ACC112 (cell line): ENCODE results near the gene SYT8.

Experiments used
- H2AFZ ChIP-seq: fragments of 200-600 bp; sonication (generic); one replicate; pipeline ENCODE4 v1.6.0; 2017; ENCODE audit warnings: antibody characterized with exemption, low read length; ENCODE audit not compliant: unreplicated experiment
- H3K27ac ChIP-seq: fragments of 200-600 bp; sonication (generic); 2 replicates; pipeline ENCODE4 v1.5.1; 2014; ENCODE audit warnings: low read depth, mild to moderate bottlenecking, antibody characterized with exemption, low read length, moderate library complexity
- H3K27me3 ChIP-seq: fragments of 200-600 bp; sonication (generic); 2 replicates; pipeline ENCODE4 v1.6.1; 2014; ENCODE audit warnings: mild to moderate bottlenecking, antibody characterized with exemption, low read length, moderate library complexity, mixed read lengths; ENCODE audit not compliant: insufficient read depth
- H3K36me3 ChIP-seq: fragments of 200-600 bp; sonication (generic); 2 replicates; pipeline ENCODE4 v1.6.1; 2016; ENCODE audit warnings: mild to moderate bottlenecking, antibody characterized with exemption, low read length, moderate library complexity, mixed read lengths; ENCODE audit not compliant: insufficient read depth
- H3K4me1 ChIP-seq: fragments of 200-600 bp; sonication (generic); one replicate; pipeline ENCODE4 v1.6.1; 2016; ENCODE audit warnings: low read length, mixed read lengths; ENCODE audit not compliant: insufficient read depth, unreplicated experiment, control insufficient read depth
- H3K4me3 ChIP-seq: fragments of 200-600 bp; sonication (generic); 2 replicates; pipeline ENCODE4 v1.5.1; 2014; ENCODE audit warnings: mild to moderate bottlenecking, low read depth, low read length
- H3K79me2 ChIP-seq: fragments of 200-600 bp; sonication (generic); one replicate; pipeline ENCODE4 v1.6.0; 2016; ENCODE audit warnings: low read length; ENCODE audit not compliant: control insufficient read depth, unreplicated experiment, insufficient read depth

SYT8 gene

DNA sequence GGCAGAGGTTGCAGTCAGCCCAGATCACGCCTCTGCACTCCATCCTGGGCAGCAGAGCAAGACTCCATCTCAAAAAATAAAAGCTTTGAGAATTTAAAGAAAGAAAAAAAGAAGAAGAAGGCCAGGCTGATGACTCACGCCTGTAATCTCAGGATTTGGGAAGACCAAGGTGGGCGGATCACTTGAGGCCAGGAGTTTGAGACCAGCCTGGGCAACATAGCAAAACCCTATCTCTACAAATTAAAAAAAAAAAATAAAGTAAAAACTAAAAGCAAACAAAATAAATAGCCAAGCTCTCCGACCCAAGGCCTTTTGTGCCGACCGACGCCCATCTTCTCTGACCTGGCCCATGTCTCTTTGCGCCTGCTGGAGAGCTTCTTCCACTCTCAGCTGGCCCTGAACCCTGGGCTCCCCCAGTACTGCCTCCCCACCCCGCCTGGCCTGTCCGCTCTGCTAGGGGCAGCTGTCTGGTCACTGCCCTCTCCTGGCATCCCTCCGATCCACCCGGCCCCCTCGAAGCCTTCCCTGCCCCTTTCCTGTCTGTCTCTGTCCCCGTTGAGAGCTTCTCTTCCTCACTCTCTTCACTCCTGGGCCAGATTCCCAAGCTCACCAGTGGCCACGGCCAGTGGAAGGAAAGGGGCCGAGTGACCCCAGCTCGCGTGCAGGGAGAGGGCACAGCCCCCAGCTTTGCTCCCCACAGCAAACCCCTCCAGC, 13.3 kb downstream of the SYT8 start:
- Histone ChIP-seq H3K79me2 (no peaks in the 10 kb centered on the region), H3K36me3 (no peaks in the 10 kb centered on the region), H2AFZ (no peak overlapping the region), H3K4me1 (peaks cover 13% of the 10 kb centered on the region), H3K27ac (no peak overlapping the region), H3K4me3 (no peak overlapping the region), H3K27me3 (no peaks in the 10 kb centered on the region)

DNA sequence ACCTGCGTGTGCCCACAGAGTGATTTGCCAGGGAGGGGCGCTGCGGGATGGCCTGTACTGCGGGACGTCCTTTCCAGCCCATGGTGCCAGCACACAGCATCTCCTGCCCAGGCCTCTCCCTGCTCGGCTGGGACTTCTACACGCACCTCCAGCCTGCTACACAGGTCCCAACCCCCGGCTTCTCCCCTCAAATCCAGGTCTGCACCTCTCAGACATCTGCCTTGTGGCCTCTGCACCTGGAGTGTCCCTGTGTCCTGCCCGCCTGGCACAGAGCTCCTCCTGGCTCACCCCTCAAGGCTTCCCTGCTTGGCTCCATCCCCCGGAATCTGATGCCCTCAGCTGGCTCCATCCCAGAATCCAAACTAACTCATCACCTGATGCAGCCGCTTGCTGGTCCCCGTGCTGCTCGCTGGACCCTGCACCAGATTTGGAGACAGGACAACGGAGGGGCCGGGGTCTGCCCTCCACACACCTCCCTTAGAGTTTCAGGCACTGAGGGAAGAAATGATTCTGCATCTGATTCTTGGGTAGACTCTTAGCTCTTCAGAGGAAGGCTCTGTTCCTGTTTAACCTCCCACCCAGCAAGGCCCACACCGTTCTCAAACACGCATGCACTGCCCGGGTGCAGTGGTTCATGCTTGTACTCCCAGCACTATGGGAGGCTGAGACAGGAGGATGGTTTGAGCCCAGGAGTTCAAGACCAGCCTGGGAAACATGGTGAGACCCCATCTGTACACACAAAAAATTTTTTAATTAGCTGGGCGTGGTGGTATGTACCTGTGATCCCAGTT, 14.0 kb downstream of the SYT8 start:
- H3K27ac ChIP-seq: no peak overlapping the region
- no peak overlapping the region for H2AFZ ChIP-seq
- H3K27me3 ChIP-seq: no peaks in the 10 kb centered on the region
- no peak overlapping the region for H3K4me3 ChIP-seq
- no peaks in the 10 kb centered on the region for H3K79me2 ChIP-seq
- peaks cover 13% of the 10 kb centered on the region for H3K4me1 ChIP-seq
- no peaks in the 10 kb centered on the region for H3K36me3 ChIP-seq

- H3K4me1 ChIP-seq: no peaks in the 10 kb centered on the region
- no peaks in the 10 kb centered on the region for H3K27me3 ChIP-seq
- H3K4me3 ChIP-seq: no peak overlapping the region
- no peaks in the 10 kb centered on the region for H3K79me2 ChIP-seq
- no peaks in the 10 kb centered on the region for H3K36me3 ChIP-seq
- H3K27ac ChIP-seq: no peak overlapping the region
- no peak overlapping the region for H2AFZ ChIP-seq
Measured at GRCh38 chr11:1851468-1852180, 16.8 kb downstream of the SYT8 start.

DNA sequence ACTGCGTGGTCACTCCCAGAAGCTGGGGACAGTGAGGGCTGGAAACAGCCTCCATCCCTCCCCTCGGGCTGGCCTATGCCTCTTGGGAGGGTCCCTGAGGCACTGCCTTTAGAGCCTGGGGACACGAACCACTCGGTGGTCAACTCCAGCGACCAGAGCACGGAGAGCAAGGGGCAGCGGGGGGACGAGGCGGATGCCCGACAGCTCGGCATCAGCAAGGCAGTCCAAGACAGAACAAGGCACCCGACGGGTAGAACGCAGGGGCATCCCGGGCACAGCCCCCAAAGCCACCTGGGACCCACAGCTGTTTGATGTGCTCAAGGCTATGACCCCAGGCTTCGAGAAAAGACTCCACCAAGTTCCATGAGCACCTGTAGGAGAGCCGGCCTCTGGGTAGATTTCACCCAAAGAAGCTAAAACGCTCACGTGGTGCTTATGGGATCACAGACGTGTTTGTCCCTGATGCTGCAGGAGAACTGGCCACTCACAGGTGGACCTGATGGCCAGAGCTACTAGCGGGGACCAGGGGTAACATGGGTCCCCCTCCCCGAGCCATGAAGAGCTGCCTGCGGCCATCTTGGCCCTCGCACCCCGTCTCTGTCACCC, 17.6 kb downstream of the SYT8 start:
- H3K36me3 ChIP-seq: no peaks in the 10 kb centered on the region
- H3K79me2 ChIP-seq: no peaks in the 10 kb centered on the region
- no peak overlapping the region for H3K27ac ChIP-seq
- H3K4me3 ChIP-seq: no peak overlapping the region
- no peak overlapping the region for H2AFZ ChIP-seq
- H3K27me3 ChIP-seq: no peaks in the 10 kb centered on the region
- no peaks in the 10 kb centered on the region for H3K4me1 ChIP-seq

DNA sequence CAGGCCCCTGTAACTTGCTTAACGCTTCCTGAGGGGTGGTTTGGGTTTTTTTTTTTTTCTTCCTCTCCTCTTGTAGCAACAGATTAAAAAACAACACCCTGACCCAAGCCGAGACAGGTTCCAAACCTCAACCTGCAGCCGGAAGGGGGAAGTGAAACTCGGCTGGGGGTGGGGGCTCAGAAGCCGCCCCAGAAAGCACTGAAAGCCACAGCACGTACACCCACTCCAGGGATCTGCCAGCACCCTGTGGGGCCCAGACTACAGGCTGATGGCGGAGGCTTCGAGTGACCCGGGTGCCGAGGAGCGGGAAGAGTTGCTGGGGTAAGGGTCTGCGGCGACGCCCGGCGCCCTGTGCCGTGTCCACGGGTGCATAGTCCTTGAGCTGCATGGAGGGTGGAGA, 18.1 kb downstream of the SYT8 start, which contains the start of gene LSP1:
TSS of gene LSP1 (plus strand) at position 208 of the 400 bp plus-strand sequence. CDS start at position 269, 61 bp downstream.
- Histone ChIP-seq H3K4me3 (no peak within 1 kb of the TSS), H3K36me3 (no peaks in the 10 kb centered on the region), H3K4me1 (no peaks in the 10 kb centered on the region), H3K27me3 (no peaks in the 10 kb centered on the region), H3K27ac (no peak within 1 kb of the TSS), H2AFZ (no peak within 1 kb of the TSS), H3K79me2 (no peaks in the 10 kb centered on the region)

DNA sequence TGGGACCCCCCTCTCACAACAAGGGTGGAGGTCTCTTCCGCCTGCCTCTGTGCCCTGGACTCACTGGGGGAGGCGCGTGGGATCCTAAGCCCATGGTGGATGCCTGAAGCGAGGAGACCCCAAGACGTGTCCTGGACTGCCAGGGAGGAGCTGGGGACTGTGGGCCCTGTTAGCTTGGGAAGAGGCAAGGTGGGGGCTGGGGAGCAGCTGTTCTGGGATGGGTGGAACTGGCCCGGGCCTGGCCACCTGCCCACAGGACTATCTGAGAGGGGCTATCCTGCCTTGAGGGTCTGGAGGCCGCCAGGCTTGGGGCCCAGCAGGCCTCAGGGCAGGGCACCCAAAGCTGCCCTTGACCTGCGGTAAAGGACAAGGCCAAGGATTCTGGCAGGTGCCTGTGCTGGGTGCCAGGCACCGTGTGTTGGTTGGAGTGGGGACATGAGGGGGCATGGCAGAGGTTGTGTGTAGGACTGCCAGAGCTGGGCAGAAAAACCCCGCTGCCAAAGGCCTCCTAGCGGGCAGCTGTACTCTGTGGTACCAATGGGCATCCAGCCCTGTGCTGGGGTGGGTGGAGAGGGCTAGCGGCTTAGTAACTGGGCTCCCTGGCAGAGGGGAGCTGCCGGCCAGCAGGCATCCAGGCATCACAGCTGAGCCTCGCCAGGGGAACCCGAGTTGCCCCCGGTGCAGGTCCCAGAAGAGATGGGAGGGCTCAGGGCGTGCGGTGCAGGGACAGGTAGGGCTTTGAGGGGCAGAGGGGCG, 18.8 kb downstream of the SYT8 start:
- no peaks in the 10 kb centered on the region for H3K4me1 ChIP-seq
- no peaks in the 10 kb centered on the region for H3K79me2 ChIP-seq

GRCh38 chr11:1854132-1854948, 19.6 kb downstream of the SYT8 start:
- no peak overlapping the region for H3K27ac ChIP-seq

More for the DNA sequence above, 18.8 kb downstream of the SYT8 start:
- Histone ChIP-seq H2AFZ (no peak overlapping the region), H3K36me3 (no peaks in the 10 kb centered on the region), H3K27me3 (no peaks in the 10 kb centered on the region), H3K4me3 (no peak overlapping the region), H3K27ac (no peak overlapping the region)

DNA sequence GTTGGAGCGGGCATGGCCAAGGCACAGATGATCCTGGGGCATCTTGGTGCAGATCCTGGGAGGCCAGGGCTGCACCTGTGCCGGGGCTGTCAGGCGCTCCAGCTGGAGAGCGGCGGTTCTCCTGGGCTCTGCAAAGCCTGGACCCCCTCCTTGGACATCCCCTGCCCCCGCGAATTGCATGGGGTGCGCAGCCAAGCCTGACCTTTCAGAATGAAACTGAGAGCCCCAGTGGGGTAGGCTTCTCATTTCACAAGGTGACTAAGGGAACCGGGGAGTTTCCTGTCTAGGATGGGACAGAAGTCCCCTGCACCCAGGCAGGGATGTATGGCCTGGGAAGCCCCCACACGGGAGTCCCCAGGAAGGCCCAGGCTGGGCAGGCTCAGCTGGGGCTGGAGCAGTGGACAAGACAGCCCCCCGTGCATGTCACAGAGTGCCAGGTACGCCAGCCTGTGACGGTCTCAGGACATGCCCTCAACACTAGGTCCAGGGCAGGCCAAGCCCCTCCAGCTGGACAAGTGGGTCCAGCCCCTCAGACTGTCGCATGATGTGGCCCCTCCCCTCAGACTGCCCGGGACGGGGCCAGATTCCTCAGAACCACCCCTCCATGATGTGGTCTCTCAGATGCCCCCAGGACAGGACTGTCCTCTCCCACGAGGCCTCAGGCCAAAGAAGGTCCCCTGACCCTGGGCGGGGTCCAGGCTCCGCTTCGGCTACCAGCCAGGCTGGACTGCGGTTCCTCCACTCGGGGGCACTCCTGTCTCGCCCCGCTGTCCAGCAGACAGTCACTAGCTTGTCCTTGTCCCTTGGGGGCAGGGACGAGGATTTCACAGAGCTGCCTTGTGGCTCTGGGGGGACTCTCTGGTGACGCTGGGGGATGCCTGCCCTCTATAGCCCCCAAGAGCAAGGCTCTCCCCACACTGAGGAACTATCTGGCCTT, 20.4 kb downstream of the SYT8 start:
- H3K27ac ChIP-seq: no peak overlapping the region
- H3K4me1 ChIP-seq: no peaks in the 10 kb centered on the region
- H3K79me2 ChIP-seq: no peaks in the 10 kb centered on the region

More at GRCh38 chr11:1854132-1854948, 19.6 kb downstream of the SYT8 start:
- Histone ChIP-seq H3K79me2 (no peaks in the 10 kb centered on the region), H3K4me1 (no peaks in the 10 kb centered on the region), H3K36me3 (no peaks in the 10 kb centered on the region), H2AFZ (no peak overlapping the region), H3K4me3 (no peak overlapping the region), H3K27me3 (no peaks in the 10 kb centered on the region)

DNA sequence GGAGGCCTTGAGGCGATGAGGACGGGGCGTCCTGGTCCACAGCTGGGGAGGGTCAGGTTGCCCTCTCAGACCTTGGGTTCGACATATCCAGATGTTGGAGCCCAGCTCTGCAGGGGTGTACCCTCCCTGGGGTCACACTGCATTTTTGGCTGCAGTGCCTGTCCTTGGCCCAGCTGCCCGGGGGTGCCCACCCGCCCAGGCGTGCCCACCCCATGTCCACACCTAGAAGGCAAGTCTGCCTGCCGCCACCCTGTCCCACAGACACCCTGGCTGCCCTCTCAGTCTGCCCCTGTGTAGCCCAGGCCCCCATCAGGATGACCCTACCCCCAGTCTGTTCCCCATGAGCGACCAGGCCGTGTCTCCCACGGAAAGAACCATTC, 21.1 kb downstream of the SYT8 start:
- Histone ChIP-seq H3K4me3 (no peak overlapping the region), H2AFZ (no peak overlapping the region), H3K4me1 (no peaks in the 10 kb centered on the region), H3K27ac (no peak overlapping the region), H3K36me3 (no peaks in the 10 kb centered on the region), H3K79me2 (no peaks in the 10 kb centered on the region), H3K27me3 (no peaks in the 10 kb centered on the region)

More for the DNA sequence above, 20.4 kb downstream of the SYT8 start:
- Histone ChIP-seq H3K4me3 (no peak overlapping the region), H3K36me3 (no peaks in the 10 kb centered on the region), H3K27me3 (no peaks in the 10 kb centered on the region), H2AFZ (no peak overlapping the region)
